Tibial artery (tissue), 4 donors: ENCODE data around the gene ASB2.

Source experiments
- DNase-seq, 2 donors: peaks; one replicate each; pipeline ENCODE4 v3.0.0-alpha.2; 2019
- H3K27ac ChIP-seq, 2 donors: fragments of 200-600 bp; sonication (generic) in 1 of 2; 1 replicate in 1 of 2; 2 replicates in 1 of 2; pipeline ENCODE4 v1.5.1; 2018 to 2019; ENCODE audit warnings: mild to moderate bottlenecking in 1 of 2
- H3K27me3 ChIP-seq, 2 donors: fragments of 200-600 bp; sonication (generic) in 1 of 2; one replicate each; pipeline versions ENCODE4 v1.5.1 to v1.6.0; 2016 to 2019
- H3K36me3 ChIP-seq, 3 donors: fragments of 200-600 bp; sonication (generic) in 2 of 3; one replicate each; pipeline ENCODE4 v1.5.1; 2016 to 2019; ENCODE audit warnings: mild to moderate bottlenecking in 2 of 3
- H3K4me1 ChIP-seq, 4 donors: fragments of 200-600 bp; sonication (generic) in 2 of 4; 1 replicate in 3 of 4; 2 replicates in 1 of 4; pipeline ENCODE4 v1.5.1; 2016 to 2019
- H3K4me3 ChIP-seq, 2 donors: fragments of 200-600 bp; sonication (generic) in 1 of 2; 1 replicate in 1 of 2; 2 replicates in 1 of 2; pipeline ENCODE4 v1.5.1; 2018 to 2019; ENCODE audit warnings: mild to moderate bottlenecking in 2 of 2
- H3K9me3 ChIP-seq, 3 donors: fragments of 200-600 bp; sonication (generic) in 1 of 3; one replicate each; pipeline ENCODE4 v1.5.1; 2016 to 2019
- CTCF ChIP-seq, 2 experiments: fragments of 200-600 bp in 1 of 2; fragments of 450-650 bp in 1 of 2; IDR thresholded peaks; one replicate each; pipeline ENCODE4 v1.5.1; 2017 to 2019; ENCODE audit warnings: antibody characterized with exemption in 2 of 2, mild to moderate bottlenecking in 1 of 2, moderate library complexity in 1 of 2
- intact Hi-C: fragments of 100-400 bp; cut with DNase I; formaldehyde crosslinking; loops from one replicate; pipeline ENCODE4 v1.15.0; 2023; ENCODE audit warnings: low total_unique reads

The ASB2 gene

DNA sequence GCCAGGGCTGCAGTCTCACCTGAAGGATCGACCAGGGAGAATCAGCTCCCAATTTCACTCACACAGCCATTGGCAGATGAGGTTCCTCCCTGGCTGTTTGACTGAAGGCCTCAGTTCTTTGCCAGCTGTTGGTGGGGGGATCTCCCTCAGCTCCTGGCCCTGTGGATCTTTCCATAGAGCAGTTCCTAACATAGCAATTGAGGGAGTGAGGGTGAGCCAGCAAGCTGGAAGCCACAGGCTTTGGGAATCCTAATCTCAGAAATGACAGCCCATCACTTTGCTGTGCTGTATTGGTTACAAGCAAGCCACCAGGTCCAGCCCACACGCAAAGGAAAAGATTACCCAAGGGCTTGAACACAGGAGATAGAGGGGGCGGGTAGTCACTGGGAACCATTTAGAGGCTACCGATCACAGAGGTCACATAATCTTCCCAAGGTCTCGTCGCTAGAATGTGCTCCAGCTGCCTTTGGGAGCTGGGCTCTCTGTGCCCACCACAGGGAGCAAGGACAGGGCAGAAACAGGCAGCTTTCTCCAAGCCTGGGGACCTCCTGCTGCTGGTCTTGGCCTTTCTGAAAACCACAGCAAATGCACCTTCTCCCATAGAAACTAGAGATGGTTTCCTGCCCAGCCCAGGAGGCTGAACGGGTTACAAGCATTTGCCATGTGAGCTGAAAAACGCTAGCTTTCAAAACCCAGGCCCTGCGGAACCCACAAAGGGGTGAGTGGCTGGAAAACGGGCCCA, 45.2 kb upstream of the ASB2 start:
- Histone ChIP-seq H3K27ac (no peak overlapping the region), H3K27me3 (no peaks in the 10 kb centered on the region), H3K4me1 (peaks cover 0 to 3% (median 2%) of the 10 kb centered on the region in 4 donors), H3K4me3 (no peak overlapping the region), H3K36me3 (no peaks in the 10 kb centered on the region), H3K9me3 (no peaks in the 10 kb centered on the region)
- no peak for TF ChIP-seq CTCF (IDR thresholded peaks at IDR 0.05)
- no peak for DNase-seq
- intact Hi-C loops: no loop called here

DNA sequence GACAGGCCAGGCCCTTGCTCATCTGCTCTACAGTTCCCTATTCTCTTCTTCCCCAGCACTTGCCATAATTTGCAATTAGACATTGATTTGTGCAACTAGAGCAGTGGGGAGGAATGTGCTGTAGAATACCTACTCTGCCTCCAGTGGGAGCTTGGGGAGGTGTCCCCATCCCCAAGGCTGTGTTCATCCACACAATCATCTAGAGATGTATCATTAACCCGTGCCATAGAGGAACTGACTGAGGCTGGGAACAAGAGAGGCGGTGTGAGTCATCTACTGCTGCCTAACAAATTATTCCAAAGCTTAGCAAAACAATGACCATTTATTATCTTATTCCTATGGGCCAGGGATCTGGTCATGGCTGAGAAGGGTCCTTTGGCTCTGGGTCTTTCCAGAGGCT, 44.6 kb upstream of the ASB2 start:
- no peak for DNase-seq
- intact Hi-C loops: no loop called here
- no peak for TF ChIP-seq CTCF (IDR thresholded peaks at IDR 0.05)

DNA sequence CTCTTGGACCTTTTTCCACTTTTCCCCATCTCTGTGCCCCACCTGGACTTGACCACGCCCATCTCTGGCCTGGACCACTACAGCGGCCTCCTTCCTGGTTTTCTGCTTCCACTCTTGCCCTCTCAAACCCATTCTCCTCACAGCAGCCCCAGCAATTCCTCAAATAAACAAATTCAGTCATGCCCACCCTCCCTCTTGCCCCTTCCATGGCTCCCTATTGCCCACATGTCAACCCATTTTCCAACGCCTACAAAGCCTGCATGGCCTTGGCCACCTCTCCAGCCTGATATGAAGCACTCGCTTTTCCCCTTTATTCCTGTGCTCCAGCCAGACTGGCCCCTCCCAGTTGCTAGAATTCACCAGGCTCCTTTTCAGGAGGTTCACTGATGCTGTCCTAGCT, 43.9 kb upstream of the ASB2 start:
- no peaks in the 10 kb centered on the region for H3K4me1 ChIP-seq
- TF ChIP-seq CTCF (IDR thresholded peaks at IDR 0.05): no peak
- DNase-seq: no peak
- intact Hi-C loops: no loop called here
- H3K9me3 ChIP-seq: no peaks in the 10 kb centered on the region
- no peak overlapping the region for H3K27ac ChIP-seq
- H3K4me3 ChIP-seq: no peak overlapping the region
- H3K27me3 ChIP-seq: peaks cover 0 to 4% of the 10 kb centered on the region in 2 donors
- H3K36me3 ChIP-seq: no peaks in the 10 kb centered on the region

More for the DNA sequence above, 44.6 kb upstream of the ASB2 start:
- Histone ChIP-seq H3K27ac (no peak overlapping the region), H3K27me3 (peaks cover 0 to 4% of the 10 kb centered on the region in 2 donors), H3K4me1 (no peaks in the 10 kb centered on the region), H3K9me3 (no peaks in the 10 kb centered on the region), H3K4me3 (no peak overlapping the region), H3K36me3 (no peaks in the 10 kb centered on the region)

DNA sequence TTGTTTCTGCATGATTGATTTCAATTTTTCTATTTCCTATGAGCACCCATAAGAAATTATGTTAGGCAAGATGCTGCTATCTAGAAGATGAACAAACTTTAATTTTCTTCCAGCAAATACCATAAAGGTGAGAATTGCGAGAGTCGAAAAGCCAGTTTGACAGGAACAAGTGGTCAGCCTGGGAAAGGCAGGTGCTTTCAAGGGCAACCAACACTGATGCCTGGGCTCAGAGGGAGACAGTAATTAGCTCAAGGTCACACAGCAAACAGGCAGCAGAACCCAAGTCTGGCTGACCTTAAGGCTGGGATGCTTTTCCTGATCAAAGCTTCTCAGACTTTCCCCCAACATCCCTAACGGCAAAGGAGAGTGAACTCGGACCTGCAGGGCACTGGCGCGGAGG, 43.0 kb upstream of the ASB2 start:
- intact Hi-C loops: no loop called here
- Histone ChIP-seq H3K9me3 (no peaks in the 10 kb centered on the region), H3K4me3 (no peak overlapping the region), H3K27me3 (peaks cover 0 to 4% of the 10 kb centered on the region in 2 donors), H3K36me3 (no peaks in the 10 kb centered on the region), H3K4me1 (no peaks in the 10 kb centered on the region), H3K27ac (no peak overlapping the region)
- no peak for DNase-seq
- TF ChIP-seq CTCF (IDR thresholded peaks at IDR 0.05): no peak

- intact Hi-C loops: no loop called here
- no peaks in the 10 kb centered on the region for H3K4me1 ChIP-seq
- DNase-seq: no peak
Observed at GRCh38 chr14:94018308-94018707, 41.9 kb upstream of the ASB2 start.

More at GRCh38 chr14:94018308-94018707, 41.9 kb upstream of the ASB2 start:
- H3K4me3 ChIP-seq: no peak overlapping the region
- H3K27ac ChIP-seq: no peak overlapping the region
- no peak for TF ChIP-seq CTCF (IDR thresholded peaks at IDR 0.05)
- H3K27me3 ChIP-seq: peaks cover 0 to 4% of the 10 kb centered on the region in 2 donors
- H3K9me3 ChIP-seq: no peaks in the 10 kb centered on the region
- H3K36me3 ChIP-seq: no peaks in the 10 kb centered on the region
